Thoracic aorta (tissue), 2 donors: ENCODE data around the gene RCOR3. TPM values are rescaled to one million over a fixed set of nuclear protein-coding genes. Genes with fewer than 3 reads are reported as not detected.

Experiments
- ATAC-seq: fragments of 150-250 bp; one replicate; pipeline ENCODE4 v1.8.0; 2017; ENCODE audit warnings: low read depth; ENCODE audit not compliant: insufficient number of reproducible peaks, low FRiP score
- DNase-seq: peaks from one replicate; pipeline ENCODE4 v3.0.0-alpha.2; 2020; ENCODE audit warnings: low spot score
- H3K27ac ChIP-seq, 2 donors: fragments of 200-600 bp; sonication (generic); 1 replicate in 1 of 2; 2 replicates in 1 of 2; pipeline ENCODE4 v1.5.1; 2016; ENCODE audit warnings: mild to moderate bottlenecking in 2 of 2, moderate library complexity in 2 of 2
- H3K27me3 ChIP-seq: fragments of 200-600 bp; sonication (generic); replicated peaks from 2 replicates; pipeline ENCODE4 v1.6.0; 2016; ENCODE audit warnings: mild to moderate bottlenecking; ENCODE audit not compliant: insufficient read depth
- H3K36me3 ChIP-seq: fragments of 200-600 bp; sonication (generic); one replicate; pipeline ENCODE4 v1.5.1; 2016
- H3K4me1 ChIP-seq, 2 donors: fragments of 200-600 bp; sonication (generic); 1 replicate in 1 of 2; 2 replicates in 1 of 2; pipeline versions ENCODE4 v1.5.1 to v1.6.0; 2016; ENCODE audit warnings: low read depth in 2 of 2, mild to moderate bottlenecking in 1 of 2; ENCODE audit not compliant: control insufficient read depth in 1 of 2
- H3K4me3 ChIP-seq: fragments of 200-600 bp; sonication (generic); 2 replicates; pipeline ENCODE4 v1.5.1; 2016; ENCODE audit warnings: mild to moderate bottlenecking
- H3K9me3 ChIP-seq: fragments of 200-600 bp; sonication (generic); 2 replicates; pipeline ENCODE4 v1.5.1; 2016
- CTCF ChIP-seq: fragments of 200-600 bp; sonication (generic); IDR thresholded peaks from one replicate; pipeline ENCODE4 v1.5.1; 2019; ENCODE audit warnings: antibody characterized with exemption
- total RNA-seq, 2 donors: library from RNA; depleted of rRNA; stranded (reverse); fragments of >200 nt; gene quantifications; one replicate each; pipeline versions ENCODE4 v1.1.0 to v1.2.3, GENCODE V29; 2016

Gene RCOR3
- total RNA-seq, 2 donors from 2014 or later, result 59.2 to 70.3 TPM

GRCh38 chr1:211335522-211336157 lies 76.5 kb downstream of the RCOR3 start:
- no peak overlapping the region for H3K4me3 ChIP-seq
- no peaks in the 10 kb centered on the region for H3K36me3 ChIP-seq
- ATAC-seq, result no peak
- no peaks in the 10 kb centered on the region for H3K9me3 ChIP-seq
- no peaks in the 10 kb centered on the region for H3K27me3 ChIP-seq
- peaks cover 41 to 89% of the 10 kb centered on the region in 2 donors for H3K4me1 ChIP-seq
- H3K27ac ChIP-seq, result no peak overlapping the region
- no peak for TF ChIP-seq CTCF
- DNase-seq, result no peak

GRCh38 chr1:211336161-211336560 lies 77.0 kb downstream of the RCOR3 start:
- ATAC-seq (no peak), DNase-seq (no peak)
- Histone ChIP-seq H3K27ac (no peak overlapping the region), H3K9me3 (no peaks in the 10 kb centered on the region), H3K36me3 (no peaks in the 10 kb centered on the region), H3K27me3 (no peaks in the 10 kb centered on the region), H3K4me1 (peaks cover 42 to 89% of the 10 kb centered on the region in 2 donors), H3K4me3 (no peak overlapping the region)
- no peak for TF ChIP-seq CTCF

- Histone ChIP-seq H3K36me3 (no peaks in the 10 kb centered on the region), H3K27ac (no peak overlapping the region), H3K27me3 (no peaks in the 10 kb centered on the region), H3K4me3 (no peak overlapping the region), H3K4me1 (peaks cover 36 to 85% of the 10 kb centered on the region in 2 donors), H3K9me3 (no peaks in the 10 kb centered on the region)
- TF ChIP-seq CTCF, result no peak
- ATAC-seq (no peak), DNase-seq (no peak)
Observed at GRCh38 chr1:211336775-211337174, 77.6 kb downstream of the RCOR3 start.

DNA sequence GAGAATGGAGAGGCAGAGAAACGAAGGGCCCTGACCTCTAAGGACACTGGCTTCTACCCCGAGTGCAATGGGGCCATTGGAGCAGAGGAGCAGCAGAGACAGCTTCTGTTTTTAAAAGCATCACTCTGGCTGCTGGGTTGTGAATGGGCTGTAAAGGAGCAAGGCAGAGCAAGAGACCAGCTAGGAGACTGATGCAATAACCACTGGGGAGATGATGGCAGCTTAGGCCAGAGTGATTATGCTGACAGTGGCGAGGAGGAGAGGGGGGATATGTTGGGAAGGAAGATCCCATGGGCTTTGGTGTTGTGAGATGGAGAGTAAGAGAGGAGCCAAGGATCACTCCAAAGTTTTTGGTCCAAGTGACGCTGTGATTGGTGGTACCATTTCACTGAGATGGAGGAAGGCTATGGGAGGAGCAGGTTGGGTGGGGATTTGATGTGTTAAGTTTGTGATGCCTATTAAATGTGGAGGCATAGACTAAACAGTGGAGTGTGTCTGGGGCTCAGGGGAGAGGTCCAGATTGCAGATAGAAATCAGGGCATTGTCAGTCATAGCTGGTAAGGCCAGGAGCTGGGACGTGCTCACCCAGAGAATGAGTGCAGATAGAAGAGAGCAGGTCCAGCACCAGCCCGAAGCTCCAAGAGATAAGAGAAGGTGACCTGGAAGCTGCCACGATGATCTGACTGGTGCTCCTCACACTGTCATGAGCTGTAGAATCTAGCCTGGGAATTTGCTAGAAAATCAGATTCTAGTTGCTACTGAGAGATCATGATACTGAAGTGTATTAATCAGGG lies 78.5 kb downstream of the RCOR3 start:
- Histone ChIP-seq H3K4me3 (no peak overlapping the region), H3K27me3 (no peaks in the 10 kb centered on the region), H3K9me3 (no peaks in the 10 kb centered on the region), H3K36me3 (no peaks in the 10 kb centered on the region), H3K4me1 (peaks cover 27 to 79% of the 10 kb centered on the region in 2 donors), H3K27ac (no peak overlapping the region)
- no peak for ATAC-seq
- no peak for TF ChIP-seq CTCF
- DNase-seq, result no peak

- H3K4me3 ChIP-seq, result no peak overlapping the region
- no peaks in the 10 kb centered on the region for H3K27me3 ChIP-seq
- no peak overlapping the region for H3K27ac ChIP-seq
- DNase-seq (no peak), ATAC-seq (no peak)
- H3K36me3 ChIP-seq, result no peaks in the 10 kb centered on the region
- peaks cover 26 to 80% of the 10 kb centered on the region in 2 donors for H3K4me1 ChIP-seq
- H3K9me3 ChIP-seq, result no peaks in the 10 kb centered on the region
- no peak for TF ChIP-seq CTCF
Observed at GRCh38 chr1:211338224-211338620, 79.1 kb downstream of the RCOR3 start.
